Uterus (tissue), 4 donors: ENCODE measurements around the gene MDH1. TPM values are rescaled to one million over a fixed set of nuclear protein-coding genes. Genes with fewer than 3 reads are reported as not detected.
A peak's percentile ranks its signal among the peaks of the same experiment; 100 is the strongest.

Experiments used
- DNase-seq, 2 donors: peaks; one replicate each; pipeline ENCODE4 v3.0.0-alpha.2; 2019 to 2020
- H3K27ac ChIP-seq, 2 donors: fragments of 200-600 bp; sonication (generic); 1 replicate in 1 of 2; 2 replicates in 1 of 2; pipeline ENCODE4 v1.5.1; 2016 to 2018
- H3K27me3 ChIP-seq, 2 donors: fragments of 200-600 bp; sonication (generic); one replicate each; pipeline ENCODE4 v1.5.1; 2018 to 2019; ENCODE audit warnings: control low read depth in 1 of 2
- H3K36me3 ChIP-seq, 2 donors: fragments of 200-600 bp; sonication (generic); one replicate each; pipeline ENCODE4 v1.5.1; 2019; ENCODE audit warnings: control low read depth in 1 of 2
- H3K4me1 ChIP-seq, 2 donors: fragments of 200-600 bp; sonication (generic); one replicate each; pipeline ENCODE4 v1.5.1; 2018 to 2019; ENCODE audit warnings: control low read depth in 1 of 2
- H3K4me3 ChIP-seq, 2 donors: fragments of 200-600 bp; sonication (generic); 1 replicate in 1 of 2; 2 replicates in 1 of 2; pipeline ENCODE4 v1.5.1; 2018 to 2019; ENCODE audit warnings: mild to moderate bottlenecking in 1 of 2
- H3K9me3 ChIP-seq, 2 donors: fragments of 200-600 bp; sonication (generic); one replicate each; pipeline ENCODE4 v1.5.1; 2019; ENCODE audit warnings: control low read depth in 1 of 2
- CTCF ChIP-seq, 4 experiments: fragments of 200-600 bp in 2 of 4; fragments of 450-650 bp in 2 of 4; sonication (generic) in 2 of 4; IDR thresholded peaks; one replicate each; pipeline ENCODE4 v1.5.1; 2016 to 2019; ENCODE audit warnings: antibody characterized with exemption in 4 of 4, mild to moderate bottlenecking in 2 of 4, moderate library complexity in 1 of 4
- POLR2A ChIP-seq, 2 donors: fragments of 450-650 bp; IDR thresholded peaks; one replicate each; pipeline ENCODE4 v1.6.1; 2016; ENCODE audit warnings: antibody characterized with exemption in 2 of 2, mild to moderate bottlenecking in 1 of 2, moderate library complexity in 1 of 2
- intact Hi-C: fragments of 100-400 bp; cut with DNase I; formaldehyde crosslinking; loops from one replicate; pipeline ENCODE4 v1.15.1; 2023; ENCODE audit warnings: low total_unique reads
- total RNA-seq, 4 donors: library from RNA; depleted of rRNA in 3 of 4; stranded (reverse); fragments of >200 nt in 3 of 4; gene quantifications; one replicate each; pipeline versions ENCODE4 v1.1.0 to v1.2.4, GENCODE V29; 2014 to 2023
- donor health status: DM: yes; HTN: yes; CAD: no.

Gene MDH1
- total RNA-seq, 4 donors from 2014 or later: 80.1 to 132 (median 101) TPM

- Histone ChIP-seq H3K36me3 (no peaks in the 10 kb centered on the region), H3K27me3 (no peaks in the 10 kb centered on the region), H3K4me1 (no peaks in the 10 kb centered on the region), H3K4me3 (no peak overlapping the region), H3K9me3 (no peaks in the 10 kb centered on the region), H3K27ac (no peak overlapping the region)
- TF ChIP-seq POLR2A (IDR thresholded peaks at IDR 0.05): no peak
- no peak for TF ChIP-seq CTCF (IDR thresholded peaks at IDR 0.05)
- intact Hi-C loops: no loop called here
- no peak for DNase-seq
These were observed 10.0 kb upstream of the MDH1 start for GRCh38 chr2:63578767-63579166.

GRCh38 chr2:63580651-63581297 is 8.0 kb upstream of the MDH1 start:
- no peak for TF ChIP-seq CTCF (IDR thresholded peaks at IDR 0.05)
- no peak for TF ChIP-seq POLR2A (IDR thresholded peaks at IDR 0.05)
- no peak for DNase-seq
- Histone ChIP-seq H3K27ac (peak overlapping the region; percentile 11 to 35), H3K27me3 (no peaks in the 10 kb centered on the region), H3K4me3 (no peak overlapping the region), H3K9me3 (no peaks in the 10 kb centered on the region), H3K4me1 (no peaks in the 10 kb centered on the region), H3K36me3 (no peaks in the 10 kb centered on the region)
- intact Hi-C loops: no loop called here

GRCh38 chr2:63581298-63581961 is 7.3 kb upstream of the MDH1 start:
- peak; percentile 27 to 55 for DNase-seq
- no peaks in the 10 kb centered on the region for H3K36me3 ChIP-seq
- peak overlapping the region; percentile 11 to 35 for H3K27ac ChIP-seq
- H3K4me3 ChIP-seq: no peak overlapping the region
- H3K9me3 ChIP-seq: no peaks in the 10 kb centered on the region
- TF ChIP-seq CTCF (IDR thresholded peaks at IDR 0.05) (no peak), POLR2A (IDR thresholded peaks at IDR 0.05) (no peak)
- intact Hi-C loops: no loop called here
- no peaks in the 10 kb centered on the region for H3K27me3 ChIP-seq
- no peaks in the 10 kb centered on the region for H3K4me1 ChIP-seq

GRCh38 chr2:63582873-63583272 is 5.9 kb upstream of the MDH1 start:
- intact Hi-C loops: no loop called here
- Histone ChIP-seq H3K27me3 (no peaks in the 10 kb centered on the region), H3K4me1 (no peaks in the 10 kb centered on the region), H3K36me3 (no peaks in the 10 kb centered on the region), H3K9me3 (no peaks in the 10 kb centered on the region), H3K27ac (no peak overlapping the region), H3K4me3 (no peak overlapping the region)
- TF ChIP-seq CTCF (IDR thresholded peaks at IDR 0.05): no peak
- no peak for TF ChIP-seq POLR2A (IDR thresholded peaks at IDR 0.05)
- no peak for DNase-seq

GRCh38 chr2:63587814-63588384 is 864 bp upstream of the MDH1 start:
- DNase-seq: no peak
- H3K27me3 ChIP-seq: no peaks in the 10 kb centered on the region
- H3K4me3 ChIP-seq: peak overlapping the region; percentile 80 to 82
- H3K9me3 ChIP-seq: no peaks in the 10 kb centered on the region
- TF ChIP-seq CTCF (IDR thresholded peaks at IDR 0.05) (no peak), POLR2A (IDR thresholded peaks at IDR 0.05) (no peak)
- H3K27ac ChIP-seq: peak overlapping the region; percentile 84 to 86
- no peaks in the 10 kb centered on the region for H3K4me1 ChIP-seq
- H3K36me3 ChIP-seq: no peaks in the 10 kb centered on the region
- intact Hi-C loops: no loop called here
